SK-N-SH (cell line): Measurements from ENCODE around the gene IQCK. TPM values are rescaled to one million over a fixed set of nuclear protein-coding genes. Genes with fewer than 3 reads are reported as not detected.

Experiments
- CTCF ChIA-PET: fragments of 300-600, 350-600 bp; formaldehyde crosslinking; extraction: SDS; loops from one replicate; lab custom pipeline; 2021; lab: Yijun Ruan, JAX
- POLR2A ChIA-PET: fragments of 350-600 bp; sonication (Branson Sonifier 250); formaldehyde crosslinking; extraction: SDS; loops from one replicate; lab custom pipeline; 2020; ENCODE audit warnings: antibody characterized with exemption, inconsistent platforms; lab: Yijun Ruan, JAX
- DNase-seq: peaks from one replicate; pipeline ENCODE4 v3.0.0; 2012
- H2AFZ ChIP-seq: fragments of 200-600 bp; sonication (generic); 2 replicates; pipeline ENCODE4 v1.8.1; 2016; ENCODE audit warnings: antibody characterized with exemption, mild to moderate bottlenecking, low read depth
- H3F3A ChIP-seq: fragments of 200-600 bp; sonication (generic); replicated peaks from 2 replicates; pipeline ENCODE3; 2016; ENCODE audit warnings: antibody characterized with exemption, mild to moderate bottlenecking; ENCODE audit not compliant: insufficient read depth
- H3K27ac ChIP-seq, 2 experiments: fragments of 200-500 bp in 1 of 2; fragments of 200-600 bp in 1 of 2; sonication (Bioruptor generic) in 1 of 2; sonication (generic), shearing (Covaris generic) in 1 of 2; 2 replicates each; pipeline versions ENCODE4 v1.5.1 to v1.6.1; 2014 to 2016; ENCODE audit warnings: low read depth in 2 of 2, inconsistent platforms in 1 of 2, low read length in 1 of 2, mild to moderate bottlenecking in 1 of 2, mixed read lengths in 1 of 2
- H3K27me3 ChIP-seq: fragments of 200-600 bp; sonication (generic), shearing (Covaris generic); 2 replicates; pipeline ENCODE4 v1.6.1; 2016; ENCODE audit warnings: mixed run types; ENCODE audit not compliant: insufficient read depth
- H3K36me3 ChIP-seq, 2 experiments: fragments of 200-500 bp in 1 of 2; fragments of 200-600 bp in 1 of 2; sonication (Bioruptor generic) in 1 of 2; sonication (generic) in 1 of 2; replicated peaks in 1 of 2; 2 replicates each; pipeline versions ENCODE3 to v1.5.1; 2014 to 2016; ENCODE audit warnings: low read length in 1 of 2, mild to moderate bottlenecking in 1 of 2; ENCODE audit not compliant: insufficient read depth in 2 of 2, control insufficient read depth in 1 of 2
- H3K4me1 ChIP-seq, 2 experiments: fragments of 200-500 bp in 1 of 2; fragments of 200-600 bp in 1 of 2; sonication (Bioruptor generic) in 1 of 2; sonication (generic), shearing (Covaris generic) in 1 of 2; 2 replicates each; pipeline versions ENCODE4 v1.5.1 to v1.6.1; 2014 to 2016; ENCODE audit warnings: low read depth in 1 of 2, low read length in 1 of 2, mixed run types in 1 of 2; ENCODE audit not compliant: insufficient read depth in 2 of 2, control insufficient read depth in 1 of 2
- H3K4me2 ChIP-seq: fragments of 200-600 bp; sonication (generic), shearing (Covaris generic); 2 replicates; pipeline ENCODE4 v1.6.1; 2017; ENCODE audit warnings: mixed run types
- H3K4me3 ChIP-seq, 2 experiments: fragments of 200-500 bp in 1 of 2; fragments of 200-600 bp in 1 of 2; sonication (Bioruptor generic) in 1 of 2; sonication (generic), shearing (Covaris generic) in 1 of 2; 2 replicates each; pipeline versions ENCODE4 v1.5.1 to v1.8.1; 2014 to 2016; ENCODE audit warnings: low read depth in 2 of 2, inconsistent platforms in 1 of 2, low read length in 1 of 2, mild to moderate bottlenecking in 1 of 2, mixed read lengths in 1 of 2, moderate library complexity in 1 of 2
- H3K79me2 ChIP-seq: fragments of 200-600 bp; sonication (generic); 2 replicates; pipeline ENCODE4 v1.8.1; 2017; ENCODE audit warnings: mild to moderate bottlenecking; ENCODE audit not compliant: insufficient read depth
- H3K9ac ChIP-seq: fragments of 200-600 bp; sonication (generic); 2 replicates; pipeline ENCODE4 v1.6.1; 2017; ENCODE audit warnings: mixed run types
- H3K9me2 ChIP-seq: fragments of 200-600 bp; sonication (generic); 2 replicates; pipeline ENCODE4 v1.6.1; 2017; ENCODE audit warnings: mixed run types
- H3K9me3 ChIP-seq: fragments of 200-600 bp; sonication (generic); 2 replicates; pipeline ENCODE4 v1.6.1; 2017; ENCODE audit warnings: mixed run types, mild to moderate bottlenecking, moderate library complexity
- H4K20me1 ChIP-seq: fragments of 200-600 bp; sonication (generic); 2 replicates; pipeline ENCODE4 v1.6.1; 2017; ENCODE audit warnings: mild to moderate bottlenecking, mixed run types; ENCODE audit not compliant: insufficient read depth
- FOXJ3 ChIP-seq: sonication (generic); formaldehyde crosslinking; IDR thresholded peaks from 2 replicates; pipeline ENCODE4 v1.5.1; 2020; ENCODE audit warnings: mild to moderate bottlenecking, missing genetic modification reagents
- GABPA ChIP-seq: IDR thresholded peaks from 2 replicates; pipeline ENCODE4 v1.4.0; 2012; ENCODE audit warnings: low read depth, mild to moderate bottlenecking
- MEF2A ChIP-seq: IDR thresholded peaks from 2 replicates; pipeline ENCODE4 v1.4.0; 2012; ENCODE audit warnings: low read depth, borderline replicate concordance
- NFIC ChIP-seq: IDR thresholded peaks from 2 replicates; pipeline ENCODE4 v1.4.0; 2012; ENCODE audit warnings: borderline replicate concordance
- RAD21 ChIP-seq: IDR thresholded peaks from 2 replicates; pipeline ENCODE4 v1.6.1; 2012; ENCODE audit warnings: mild to moderate bottlenecking, low read length
- SMC3 ChIP-seq: IDR thresholded peaks from 2 replicates; pipeline ENCODE4 v1.6.1; 2012; ENCODE audit warnings: low read depth, low read length, improper control_type of control experiment
- WGBS: methylation state at CpG from one replicate; pipeline ENCODE4 v1.1.6; 2017; ENCODE audit warnings: low lambda C conversion rate; 5-methylcytosine and 5-hydroxymethylcytosine counted together
- polyA plus RNA-seq, 3 experiments: library from polyadenylated mRNA; depleted of rRNA; stranded (reverse); fragments of >200 nt; gene quantifications; 2 replicates each; pipeline ENCODE4 v1.2.3, GENCODE V29; 2012
- small RNA-seq, 7 experiments: library from RNA; depleted of rRNA; stranded (forward); fragments of <200 nt; gene quantifications; one replicate each; pipeline ENCODE3, GENCODE V24; 2012
- TF ChIP-seq, protein P1 (sequence below): fragments of 200-600 bp; sonication (generic); IDR thresholded peaks from 2 replicates; pipeline ENCODE4 v1.6.1; 2017; ENCODE audit warnings: antibody characterized with exemption, mild to moderate bottlenecking, moderate library complexity

IQCK gene
- polyA plus RNA-seq, 1 of the 3 experiments (the other 2 are of a cell fraction): 7.3 TPM

DNA sequence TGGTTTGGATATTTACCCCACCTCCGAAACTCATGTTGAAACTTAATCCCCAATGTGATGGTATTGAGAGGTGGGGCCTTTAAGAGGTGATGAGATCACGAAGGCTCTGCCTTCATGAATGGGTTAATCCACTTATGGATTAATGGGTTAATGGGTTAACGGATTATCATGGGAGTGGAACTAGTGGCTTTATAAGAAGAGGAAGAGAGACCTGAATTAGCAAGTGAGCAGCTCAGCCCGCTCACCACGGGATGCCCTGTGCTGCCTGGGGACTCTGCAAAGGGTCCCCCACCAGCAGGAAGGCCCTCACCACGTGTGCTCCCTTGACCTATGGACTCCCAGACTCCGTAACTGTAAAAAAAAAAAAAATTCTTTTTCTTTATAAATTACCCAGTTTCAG, 183.1 kb downstream of the IQCK start:
- WGBS: 30% methylated on average over 7 of the region's 7 CpGs

DNA sequence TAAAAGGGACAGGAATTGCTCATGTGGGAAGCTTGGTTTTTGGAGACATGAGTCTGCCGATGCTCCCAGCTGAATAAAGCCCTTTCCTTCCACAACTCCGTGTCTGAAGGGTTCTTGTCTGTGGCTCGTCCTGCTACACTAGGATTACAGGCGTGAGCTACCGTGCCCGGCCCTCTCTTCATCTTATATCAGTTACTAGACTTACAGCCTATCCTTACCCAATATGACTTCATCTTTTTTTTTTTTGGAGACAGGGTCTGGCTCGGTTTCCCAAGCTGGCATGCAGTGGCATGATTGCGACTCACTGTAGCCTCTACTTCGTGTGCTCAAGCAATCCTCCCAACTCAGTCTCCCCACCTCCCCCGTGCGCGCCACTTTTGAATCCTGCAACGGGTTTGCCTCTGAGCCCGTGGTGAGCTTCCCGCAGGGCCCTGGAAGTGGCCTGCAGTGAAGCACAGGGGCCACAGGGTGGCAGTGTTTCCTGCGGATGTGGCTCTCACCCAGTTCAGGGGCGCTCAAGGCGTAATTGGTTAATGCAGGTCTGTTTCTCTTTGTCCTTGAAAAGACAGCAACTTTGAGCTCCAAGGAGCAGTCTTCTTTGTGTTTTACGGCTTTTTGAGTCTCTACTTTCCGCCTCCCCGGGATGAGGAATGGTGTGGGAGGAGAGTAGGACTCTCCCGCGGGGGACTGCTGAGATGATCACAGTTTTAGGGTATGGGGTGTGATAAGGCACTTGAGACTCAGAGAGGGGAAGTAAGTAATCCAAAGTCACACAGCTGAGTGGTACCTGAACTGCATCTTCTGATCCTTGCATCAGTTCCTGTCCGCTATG, 189.3 kb downstream of the IQCK start:
- Histone ChIP-seq H2AFZ (no peak overlapping the region; the same call in 1 of the 2 replicates), H3K9me2 (no peaks in the 10 kb centered on the region), H3K4me2 (peak overlapping the region; percentile 52; the same call in 1 of the 2 replicates), H3K9ac (no peak overlapping the region), H3K4me3 (peak overlapping the region in 1 of 2 experiments; percentile 46; a peak in 1 of 4 replicates), H4K20me1 (no peaks in the 10 kb centered on the region), H3K9me3 (no peaks in the 10 kb centered on the region), H3F3A (no peaks in the 10 kb centered on the region), H3K36me3 (no peaks in the 10 kb centered on the region), H3K27ac (no peak overlapping the region; a peak in 1 of 4 replicates), H3K4me1 (no peaks in the 10 kb centered on the region; a peak in 1 of 4 replicates), H3K27me3 (no peaks in the 10 kb centered on the region; the same call in 1 of the 2 replicates), H3K79me2 (no peaks in the 10 kb centered on the region)
- ChIA-PET POLR2A (interaction anchor here (0.6 to 2.5 kb wide), 6 partner anchors 95 to 478 kb away, joined by 3 to 14 read pairs (median 4); no protein-coding TSS in a partner anchor), CTCF (interaction anchor here (0.6 to 17.2 kb wide), 126 partner anchors 9 to 963 kb away, joined by 3 to 473 read pairs (median 5); partner anchors contain the start of gene GPRC5B)
- TF ChIP-seq SMC3 (peak; percentile 93), RAD21 (peak; percentile 92), FOXJ3 (CRISPR knock-in tag) (0 out of 2 replicates have a peak, but pooled peaks have one; percentile 18), GABPA (no peak)
- TF ChIP-seq, protein P1, sequence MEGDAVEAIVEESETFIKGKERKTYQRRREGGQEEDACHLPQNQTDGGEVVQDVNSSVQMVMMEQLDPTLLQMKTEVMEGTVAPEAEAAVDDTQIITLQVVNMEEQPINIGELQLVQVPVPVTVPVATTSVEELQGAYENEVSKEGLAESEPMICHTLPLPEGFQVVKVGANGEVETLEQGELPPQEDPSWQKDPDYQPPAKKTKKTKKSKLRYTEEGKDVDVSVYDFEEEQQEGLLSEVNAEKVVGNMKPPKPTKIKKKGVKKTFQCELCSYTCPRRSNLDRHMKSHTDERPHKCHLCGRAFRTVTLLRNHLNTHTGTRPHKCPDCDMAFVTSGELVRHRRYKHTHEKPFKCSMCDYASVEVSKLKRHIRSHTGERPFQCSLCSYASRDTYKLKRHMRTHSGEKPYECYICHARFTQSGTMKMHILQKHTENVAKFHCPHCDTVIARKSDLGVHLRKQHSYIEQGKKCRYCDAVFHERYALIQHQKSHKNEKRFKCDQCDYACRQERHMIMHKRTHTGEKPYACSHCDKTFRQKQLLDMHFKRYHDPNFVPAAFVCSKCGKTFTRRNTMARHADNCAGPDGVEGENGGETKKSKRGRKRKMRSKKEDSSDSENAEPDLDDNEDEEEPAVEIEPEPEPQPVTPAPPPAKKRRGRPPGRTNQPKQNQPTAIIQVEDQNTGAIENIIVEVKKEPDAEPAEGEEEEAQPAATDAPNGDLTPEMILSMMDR: peak; percentile 96
- DNase-seq: peak; percentile 79
- 13% methylated on average over 23 of the region's 24 CpGs for WGBS

More for the DNA sequence above, 183.1 kb downstream of the IQCK start:
- no peak for DNase-seq
- no peak overlapping the region for H3K4me3 ChIP-seq
- H3K79me2 ChIP-seq: no peaks in the 10 kb centered on the region
- no peaks in the 10 kb centered on the region for H3K9me2 ChIP-seq
- H3K27ac ChIP-seq: no peak overlapping the region
- no peaks in the 10 kb centered on the region for H3K36me3 ChIP-seq
- no peaks in the 10 kb centered on the region for H4K20me1 ChIP-seq
- no peak overlapping the region for H2AFZ ChIP-seq
- H3K4me1 ChIP-seq: no peaks in the 10 kb centered on the region; a peak in 1 of 4 replicates
- H3K9me3 ChIP-seq: no peaks in the 10 kb centered on the region
- POLR2A ChIA-PET: no interaction called here
- H3K9ac ChIP-seq: no peak overlapping the region
- H3F3A ChIP-seq: no peaks in the 10 kb centered on the region
- CTCF ChIA-PET: interaction anchor here (1.1 to 17.2 kb wide), 3 partner anchors 100 to 483 kb away, joined by 4 to 473 read pairs (median 143); no protein-coding TSS in a partner anchor
- TF ChIP-seq MEF2A: no peak
- no peak for TF ChIP-seq NFIC
- no peak overlapping the region for H3K4me2 ChIP-seq
- H3K27me3 ChIP-seq: no peaks in the 10 kb centered on the region; the same call in 1 of the 2 replicates

Small RNAs within 50 kb of the gene (small RNA-seq; reads per million reads assigned to genes)
- gene LARP7P2: 0 reads per million in 7 experiments

Other genes with a start within 250 kb of the IQCK start
- gene GDE1, start 196.2 kb upstream of the IQCK start, polyA plus RNA-seq (2012; rRNA removed): 37.0 and 40.5 TPM in 2 replicates
- gene CCP110, start 194.3 kb upstream of the IQCK start, polyA plus RNA-seq (2012; rRNA removed): 5.4 and 7.0 TPM in 2 replicates
- gene VPS35L, start 162.6 kb upstream of the IQCK start, polyA plus RNA-seq (2012; rRNA removed): 24.8 and 35.3 TPM in 2 replicates
- gene KNOP1, start within 50 bp of the IQCK start, polyA plus RNA-seq (2012; rRNA removed): 10.6 and 13.2 TPM in 2 replicates
- 1.1 TPM in 2 replicates for gene GPRC5B, start 166.6 kb downstream of the IQCK start, polyA plus RNA-seq (2012; rRNA removed)